ENCODE measurements around the gene ATAD3A.
A peak's percentile ranks its signal among the peaks of the same experiment; 100 is the strongest.
"Not testable (repeated sequence)": the region's sequence is repeated elsewhere in the genome, so short reads cannot be mapped to it uniquely, and the experiment has no call there.

ATAD3A gene

GRCh38 chr1:1510912-1511532, 940 bp upstream of the ATAD3A start:
- peak overlapping the region; percentile 96 for H3K27ac Mint-ChIP-seq
- no peaks in the 10 kb centered on the region for H3K27me3 Mint-ChIP-seq
- no peaks in the 10 kb centered on the region for H3K36me3 Mint-ChIP-seq
- H3K9me3 Mint-ChIP-seq: no peaks in the 10 kb centered on the region
- peak overlapping the region; percentile 94 for H3K4me3 Mint-ChIP-seq
- H3K4me1 Mint-ChIP-seq: peaks cover 12% of the 10 kb centered on the region

GRCh38 chr1:1512425-1512824, 463 bp downstream of the ATAD3A start:
- peaks cover 12% of the 10 kb centered on the region for H3K4me1 Mint-ChIP-seq
- peak overlapping the region; percentile 81 for H3K4me3 Mint-ChIP-seq
- H3K36me3 Mint-ChIP-seq, H3K9me3 Mint-ChIP-seq, H3K27ac Mint-ChIP-seq, H3K27me3 Mint-ChIP-seq: not testable (repeated sequence)

- not testable (repeated sequence) for H3K9me3 Mint-ChIP-seq, H3K36me3 Mint-ChIP-seq, H3K27me3 Mint-ChIP-seq
- peaks cover 12% of the 10 kb centered on the region for H3K4me1 Mint-ChIP-seq
- H3K27ac Mint-ChIP-seq: peak overlapping the region; percentile 70
- H3K4me3 Mint-ChIP-seq: peak overlapping the region; percentile 77
These were observed 1.7 kb downstream of the ATAD3A start for GRCh38 chr1:1513675-1514074.

GRCh38 chr1:1514376-1514775, 2.4 kb downstream of the ATAD3A start:
- not testable (repeated sequence) for H3K27me3 Mint-ChIP-seq, H3K4me3 Mint-ChIP-seq, H3K36me3 Mint-ChIP-seq, H3K9me3 Mint-ChIP-seq, H3K27ac Mint-ChIP-seq
- peaks cover 12% of the 10 kb centered on the region for H3K4me1 Mint-ChIP-seq

- H3K27ac Mint-ChIP-seq, H3K36me3 Mint-ChIP-seq, H3K4me3 Mint-ChIP-seq, H3K9me3 Mint-ChIP-seq, H3K27me3 Mint-ChIP-seq, H3K4me1 Mint-ChIP-seq: not testable (repeated sequence)
These were observed 5.0 kb downstream of the ATAD3A start for GRCh38 chr1:1516923-1517322.

- H3K36me3 Mint-ChIP-seq: no peaks in the 10 kb centered on the region
These were observed 6.1 kb downstream of the ATAD3A start for GRCh38 chr1:1517973-1518620.

GRCh38 chr1:1518621-1519007, 6.7 kb downstream of the ATAD3A start:
- H3K4me1 Mint-ChIP-seq, H3K36me3 Mint-ChIP-seq, H3K4me3 Mint-ChIP-seq, H3K27ac Mint-ChIP-seq, H3K9me3 Mint-ChIP-seq, H3K27me3 Mint-ChIP-seq: not testable (repeated sequence)

More at GRCh38 chr1:1517973-1518620, 6.1 kb downstream of the ATAD3A start:
- no peaks in the 10 kb centered on the region for H3K9me3 Mint-ChIP-seq
- H3K4me1 Mint-ChIP-seq: peaks cover 7% of the 10 kb centered on the region
- no peak overlapping the region for H3K27ac Mint-ChIP-seq
- no peak overlapping the region for H3K4me3 Mint-ChIP-seq
- H3K27me3 Mint-ChIP-seq: no peaks in the 10 kb centered on the region

- H3K36me3 Mint-ChIP-seq, H3K4me3 Mint-ChIP-seq, H3K27ac Mint-ChIP-seq, H3K27me3 Mint-ChIP-seq, H3K4me1 Mint-ChIP-seq, H3K9me3 Mint-ChIP-seq: not testable (repeated sequence)
These were observed 8.0 kb downstream of the ATAD3A start for GRCh38 chr1:1519805-1520505.

GRCh38 chr1:1521331-1521730, 9.4 kb downstream of the ATAD3A start:
- Mint-ChIP-seq H3K4me1 (no peaks in the 10 kb centered on the region), H3K9me3 (no peaks in the 10 kb centered on the region), H3K36me3 (no peaks in the 10 kb centered on the region), H3K27me3 (no peaks in the 10 kb centered on the region), H3K27ac (no peak overlapping the region), H3K4me3 (no peak overlapping the region)

- H3K36me3 Mint-ChIP-seq, H3K4me3 Mint-ChIP-seq, H3K9me3 Mint-ChIP-seq, H3K27ac Mint-ChIP-seq, H3K4me1 Mint-ChIP-seq, H3K27me3 Mint-ChIP-seq: not testable (repeated sequence)
These were observed 10.6 kb downstream of the ATAD3A start for GRCh38 chr1:1522536-1522935.

GRCh38 chr1:1523226-1523625, 11.3 kb downstream of the ATAD3A start:
- H3K4me1 Mint-ChIP-seq, H3K36me3 Mint-ChIP-seq, H3K27me3 Mint-ChIP-seq, H3K4me3 Mint-ChIP-seq, H3K9me3 Mint-ChIP-seq, H3K27ac Mint-ChIP-seq: not testable (repeated sequence)

- not testable (repeated sequence) for H3K27ac Mint-ChIP-seq, H3K4me1 Mint-ChIP-seq, H3K4me3 Mint-ChIP-seq, H3K36me3 Mint-ChIP-seq, H3K9me3 Mint-ChIP-seq, H3K27me3 Mint-ChIP-seq
These were observed 11.7 kb downstream of the ATAD3A start for GRCh38 chr1:1523651-1524050.

- H3K9me3 Mint-ChIP-seq, H3K27me3 Mint-ChIP-seq, H3K27ac Mint-ChIP-seq, H3K36me3 Mint-ChIP-seq, H3K4me1 Mint-ChIP-seq, H3K4me3 Mint-ChIP-seq: not testable (repeated sequence)
These were observed 12.9 kb downstream of the ATAD3A start for GRCh38 chr1:1524750-1525383.

GRCh38 chr1:1526476-1526875, 14.5 kb downstream of the ATAD3A start:
- H3K4me1 Mint-ChIP-seq, H3K27me3 Mint-ChIP-seq, H3K9me3 Mint-ChIP-seq, H3K36me3 Mint-ChIP-seq, H3K27ac Mint-ChIP-seq, H3K4me3 Mint-ChIP-seq: not testable (repeated sequence)

GRCh38 chr1:1527092-1527816, 15.3 kb downstream of the ATAD3A start:
- no peaks in the 10 kb centered on the region for H3K9me3 Mint-ChIP-seq
- H3K27ac Mint-ChIP-seq: no peak overlapping the region
- no peaks in the 10 kb centered on the region for H3K4me1 Mint-ChIP-seq
- no peak overlapping the region for H3K4me3 Mint-ChIP-seq
- no peaks in the 10 kb centered on the region for H3K27me3 Mint-ChIP-seq
- peaks cover 7% of the 10 kb centered on the region for H3K36me3 Mint-ChIP-seq

All from activated naive CD4-positive, alpha-beta T cell treated with anti-CD3 and anti-CD28 coated beads, Interleukin-2, amount 50 U/mL, for 24 hours (primary cell).